ENCODE measurements around the gene THAP11. TPM values are rescaled to one million over a fixed set of nuclear protein-coding genes. Genes with fewer than 3 reads are reported as not detected.

THAP11 gene
- total and polyA plus RNA-seq, 2 of the 13 experiments (the other 11 are each of a cell fraction or from before 2014, with no cell fraction given), result 44.2 to 53.4 TPM

DNA sequence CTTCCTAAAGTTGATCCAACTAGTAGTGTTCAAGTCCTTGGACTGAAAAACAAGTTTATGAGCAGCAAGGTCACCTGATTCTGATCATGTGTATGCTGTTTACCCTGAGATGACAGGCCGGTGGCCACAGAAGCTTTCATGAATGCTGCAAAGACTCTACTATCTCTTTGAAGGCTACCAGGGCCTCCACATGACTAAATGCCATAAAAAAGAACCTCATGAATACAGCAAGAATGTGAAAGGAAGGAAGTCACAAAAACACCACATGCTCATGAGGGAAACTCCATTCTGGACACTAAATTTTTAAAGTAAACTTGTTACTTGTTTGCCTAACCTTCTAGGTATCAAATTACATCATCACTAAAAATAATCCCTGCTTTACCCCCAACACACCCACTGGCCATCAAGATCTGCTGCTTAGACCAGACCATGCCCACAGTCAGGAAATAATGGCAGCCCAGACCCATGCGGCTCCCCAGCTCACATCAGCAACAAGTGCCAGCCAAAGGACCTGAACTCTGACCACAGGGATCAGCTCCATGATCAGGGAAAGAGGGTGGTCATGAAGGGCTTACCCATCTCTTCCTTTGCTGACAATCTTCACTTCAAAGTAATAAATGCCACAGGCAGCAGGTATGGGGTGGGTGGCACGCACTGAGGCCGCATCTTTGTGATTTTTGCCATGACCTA lies 37.1 kb upstream of the THAP11 start (continued):
- no peak for TF ChIP-seq ZNF75D (CRISPR knock-in tag; IDR thresholded peaks at IDR 0.05; ENCODE audit: borderline replicate concordance)
- no peak for TF ChIP-seq ZNF776 (CRISPR knock-in tag; IDR thresholded peaks at IDR 0.05)
- no peak for TF ChIP-seq RARG (CRISPR knock-in tag; IDR thresholded peaks at IDR 0.05; ENCODE audit: low read depth)
- no peak for TF ChIP-seq ZNF160 (CRISPR knock-in tag; IDR thresholded peaks at IDR 0.05)
- TF ChIP-seq STAG1 (CRISPR knock-in tag; IDR thresholded peaks at IDR 0.05), result no peak
- TF ChIP-seq RXRB (CRISPR knock-in tag; IDR thresholded peaks at IDR 0.05; ENCODE audit: borderline replicate concordance), result peak; percentile 47; the same call in 1 of the 2 replicates
- no peak for TF ChIP-seq SOX6 (IDR thresholded peaks at IDR 0.05)
- peak; percentile 33; the same call in 1 of the 2 replicates for TF ChIP-seq SOX6 (CRISPR knock-in tag; IDR thresholded peaks at IDR 0.05)
- TF ChIP-seq ZNF296 (CRISPR knock-in tag; conservative IDR thresholded peaks at IDR 0.05), result no peak
- TF ChIP-seq KLF15 (CRISPR knock-in tag; IDR thresholded peaks at IDR 0.05; ENCODE audit: borderline replicate concordance), result no peak
- TF ChIP-seq MATR3 (CRISPR knock-in tag; IDR thresholded peaks at IDR 0.05), result no peak
- peak; percentile 45; the same call in 1 of the 2 replicates for TF ChIP-seq FOXO1 (CRISPR knock-in tag; IDR thresholded peaks at IDR 0.05)
- TF ChIP-seq ELF1 (CRISPR knock-in tag; IDR thresholded peaks at IDR 0.05), result no peak; the same call in 1 of the 2 replicates
- TF ChIP-seq, protein P1, sequence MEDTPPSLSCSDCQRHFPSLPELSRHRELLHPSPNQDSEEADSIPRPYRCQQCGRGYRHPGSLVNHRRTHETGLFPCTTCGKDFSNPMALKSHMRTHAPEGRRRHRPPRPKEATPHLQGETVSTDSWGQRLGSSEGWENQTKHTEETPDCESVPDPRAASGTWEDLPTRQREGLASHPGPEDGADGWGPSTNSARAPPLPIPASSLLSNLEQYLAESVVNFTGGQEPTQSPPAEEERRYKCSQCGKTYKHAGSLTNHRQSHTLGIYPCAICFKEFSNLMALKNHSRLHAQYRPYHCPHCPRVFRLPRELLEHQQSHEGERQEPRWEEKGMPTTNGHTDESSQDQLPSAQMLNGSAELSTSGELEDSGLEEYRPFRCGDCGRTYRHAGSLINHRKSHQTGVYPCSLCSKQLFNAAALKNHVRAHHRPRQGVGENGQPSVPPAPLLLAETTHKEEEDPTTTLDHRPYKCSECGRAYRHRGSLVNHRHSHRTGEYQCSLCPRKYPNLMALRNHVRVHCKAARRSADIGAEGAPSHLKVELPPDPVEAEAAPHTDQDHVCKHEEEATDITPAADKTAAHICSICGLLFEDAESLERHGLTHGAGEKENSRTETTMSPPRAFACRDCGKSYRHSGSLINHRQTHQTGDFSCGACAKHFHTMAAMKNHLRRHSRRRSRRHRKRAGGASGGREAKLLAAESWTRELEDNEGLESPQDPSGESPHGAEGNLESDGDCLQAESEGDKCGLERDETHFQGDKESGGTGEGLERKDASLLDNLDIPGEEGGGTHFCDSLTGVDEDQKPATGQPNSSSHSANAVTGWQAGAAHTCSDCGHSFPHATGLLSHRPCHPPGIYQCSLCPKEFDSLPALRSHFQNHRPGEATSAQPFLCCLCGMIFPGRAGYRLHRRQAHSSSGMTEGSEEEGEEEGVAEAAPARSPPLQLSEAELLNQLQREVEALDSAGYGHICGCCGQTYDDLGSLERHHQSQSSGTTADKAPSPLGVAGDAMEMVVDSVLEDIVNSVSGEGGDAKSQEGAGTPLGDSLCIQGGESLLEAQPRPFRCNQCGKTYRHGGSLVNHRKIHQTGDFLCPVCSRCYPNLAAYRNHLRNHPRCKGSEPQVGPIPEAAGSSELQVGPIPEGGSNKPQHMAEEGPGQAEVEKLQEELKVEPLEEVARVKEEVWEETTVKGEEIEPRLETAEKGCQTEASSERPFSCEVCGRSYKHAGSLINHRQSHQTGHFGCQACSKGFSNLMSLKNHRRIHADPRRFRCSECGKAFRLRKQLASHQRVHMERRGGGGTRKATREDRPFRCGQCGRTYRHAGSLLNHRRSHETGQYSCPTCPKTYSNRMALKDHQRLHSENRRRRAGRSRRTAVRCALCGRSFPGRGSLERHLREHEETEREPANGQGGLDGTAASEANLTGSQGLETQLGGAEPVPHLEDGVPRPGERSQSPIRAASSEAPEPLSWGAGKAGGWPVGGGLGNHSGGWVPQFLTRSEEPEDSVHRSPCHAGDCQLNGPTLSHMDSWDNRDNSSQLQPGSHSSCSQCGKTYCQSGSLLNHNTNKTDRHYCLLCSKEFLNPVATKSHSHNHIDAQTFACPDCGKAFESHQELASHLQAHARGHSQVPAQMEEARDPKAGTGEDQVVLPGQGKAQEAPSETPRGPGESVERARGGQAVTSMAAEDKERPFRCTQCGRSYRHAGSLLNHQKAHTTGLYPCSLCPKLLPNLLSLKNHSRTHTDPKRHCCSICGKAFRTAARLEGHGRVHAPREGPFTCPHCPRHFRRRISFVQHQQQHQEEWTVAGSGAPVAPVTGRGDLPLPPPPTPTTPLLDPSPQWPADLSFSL (CRISPR knock-in tag; IDR thresholded peaks at IDR 0.05), result 0 out of 2 replicates have a peak, but pooled peaks have one; percentile 37
- no peak; the same call in 1 of the 2 replicates for TF ChIP-seq ZNF335 (CRISPR knock-in tag; IDR thresholded peaks at IDR 0.05)
- TF ChIP-seq, protein P2, sequence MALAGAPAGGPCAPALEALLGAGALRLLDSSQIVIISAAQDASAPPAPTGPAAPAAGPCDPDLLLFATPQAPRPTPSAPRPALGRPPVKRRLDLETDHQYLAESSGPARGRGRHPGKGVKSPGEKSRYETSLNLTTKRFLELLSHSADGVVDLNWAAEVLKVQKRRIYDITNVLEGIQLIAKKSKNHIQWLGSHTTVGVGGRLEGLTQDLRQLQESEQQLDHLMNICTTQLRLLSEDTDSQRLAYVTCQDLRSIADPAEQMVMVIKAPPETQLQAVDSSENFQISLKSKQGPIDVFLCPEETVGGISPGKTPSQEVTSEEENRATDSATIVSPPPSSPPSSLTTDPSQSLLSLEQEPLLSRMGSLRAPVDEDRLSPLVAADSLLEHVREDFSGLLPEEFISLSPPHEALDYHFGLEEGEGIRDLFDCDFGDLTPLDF (CRISPR knock-in tag; IDR thresholded peaks at IDR 0.05), result no peak
- no peak; the same call in 1 of the 2 replicates for TF ChIP-seq PHF8 (CRISPR knock-in tag; IDR thresholded peaks at IDR 0.05)
- TF ChIP-seq, protein P3, sequence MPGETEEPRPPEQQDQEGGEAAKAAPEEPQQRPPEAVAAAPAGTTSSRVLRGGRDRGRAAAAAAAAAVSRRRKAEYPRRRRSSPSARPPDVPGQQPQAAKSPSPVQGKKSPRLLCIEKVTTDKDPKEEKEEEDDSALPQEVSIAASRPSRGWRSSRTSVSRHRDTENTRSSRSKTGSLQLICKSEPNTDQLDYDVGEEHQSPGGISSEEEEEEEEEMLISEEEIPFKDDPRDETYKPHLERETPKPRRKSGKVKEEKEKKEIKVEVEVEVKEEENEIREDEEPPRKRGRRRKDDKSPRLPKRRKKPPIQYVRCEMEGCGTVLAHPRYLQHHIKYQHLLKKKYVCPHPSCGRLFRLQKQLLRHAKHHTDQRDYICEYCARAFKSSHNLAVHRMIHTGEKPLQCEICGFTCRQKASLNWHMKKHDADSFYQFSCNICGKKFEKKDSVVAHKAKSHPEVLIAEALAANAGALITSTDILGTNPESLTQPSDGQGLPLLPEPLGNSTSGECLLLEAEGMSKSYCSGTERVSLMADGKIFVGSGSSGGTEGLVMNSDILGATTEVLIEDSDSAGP (CRISPR knock-in tag; IDR thresholded peaks at IDR 0.05; ENCODE audit: borderline replicate concordance), result no peak
- TF ChIP-seq AHR (CRISPR knock-in tag; IDR thresholded peaks at IDR 0.05), result no peak
- no peak for TF ChIP-seq AKAP8 (CRISPR knock-in tag; IDR thresholded peaks at IDR 0.05)
- TF ChIP-seq JARID2 (CRISPR knock-in tag; IDR thresholded peaks at IDR 0.05; ENCODE audit: insufficient replicate concordance), result no peak
- TF ChIP-seq IRF2 (CRISPR knock-in tag; IDR thresholded peaks at IDR 0.05), result peak; percentile 40; the same call in 1 of the 2 replicates

Measured in HepG2 (cell line).